HEK293 (cell line): ENCODE measurements around the gene CACNB4.

ENCODE experiments used
- CTCF ChIA-PET: fragments of 350-600 bp; formaldehyde crosslinking; extraction: SDS; loops from one replicate; lab custom pipeline; 2021; ENCODE audit warnings: antibody characterized with exemption; lab: Yijun Ruan, JAX
- POLR2A ChIA-PET: fragments of 300-600 bp; formaldehyde crosslinking; extraction: SDS; loops from one replicate; lab custom pipeline; 2020; ENCODE audit warnings: antibody characterized with exemption, inconsistent platforms; lab: Yijun Ruan, JAX
- H3K27ac ChIP-seq: fragments of 200-500 bp; sonication (Bioruptor generic); 2 replicates; pipeline ENCODE4 v1.5.1; 2014; ENCODE audit warnings: low read depth, low read length, control low read depth, inconsistent platforms; ENCODE audit errors: extremely low read depth
- H3K36me3 ChIP-seq, 2 experiments: fragments of 200-500 bp in 1 of 2; sonication (Bioruptor generic) in 1 of 2; 1 replicate in 1 of 2; 2 replicates in 1 of 2; pipeline ENCODE4 v1.5.1; 2014 to 2017; ENCODE audit warnings: inconsistent platforms in 2 of 2, low read length in 2 of 2; ENCODE audit not compliant: control insufficient read depth in 2 of 2, insufficient read depth in 1 of 2
- H3K4me1 ChIP-seq: fragments of 200-500 bp; sonication (Bioruptor generic); 2 replicates; pipeline ENCODE4 v1.5.1; 2014; ENCODE audit warnings: mild to moderate bottlenecking, low read length, inconsistent platforms; ENCODE audit not compliant: control insufficient read depth, insufficient read depth
- H3K4me3 ChIP-seq: 2 replicates; pipeline ENCODE4 v1.5.1; 2011; ENCODE audit warnings: low read depth, mild to moderate bottlenecking, control low read depth, low read length, moderate library complexity
- H3K9me3 ChIP-seq: fragments of 200-500 bp; sonication (Bioruptor generic); 2 replicates; pipeline ENCODE4 v1.5.1; 2014; ENCODE audit warnings: low read depth, low read length, inconsistent platforms; ENCODE audit not compliant: control insufficient read depth, insufficient read depth
- FEZF1 ChIP-seq: fragments of 450-650 bp; formaldehyde crosslinking; IDR thresholded peaks from 2 replicates; pipeline ENCODE4 v1.5.1; 2016; ENCODE audit warnings: missing biosample characterization, missing genetic modification characterization
- KLF9 ChIP-seq: fragments of 450-650 bp; formaldehyde crosslinking; IDR thresholded peaks from 2 replicates; pipeline ENCODE4 v1.5.1; 2016; ENCODE audit warnings: missing biosample characterization, missing genetic modification characterization, low read depth
- MYNN ChIP-seq: fragments of 450-650 bp; formaldehyde crosslinking; IDR thresholded peaks from 2 replicates; pipeline ENCODE4 v1.5.1; 2016; ENCODE audit warnings: missing biosample characterization, missing genetic modification characterization, borderline replicate concordance
- OSR2 ChIP-seq: fragments of 450-650 bp; formaldehyde crosslinking; IDR thresholded peaks from 2 replicates; pipeline ENCODE4 v1.5.1; 2016; ENCODE audit warnings: missing biosample characterization, missing genetic modification characterization
- PRDM1 ChIP-seq: fragments of 450-650 bp; formaldehyde crosslinking; IDR thresholded peaks from 2 replicates; pipeline ENCODE4; 2016; ENCODE audit warnings: missing biosample characterization, missing genetic modification characterization
- SCRT1 ChIP-seq: fragments of 450-650 bp; formaldehyde crosslinking; IDR thresholded peaks from 2 replicates; pipeline ENCODE4 v1.5.1; 2016; ENCODE audit warnings: missing biosample characterization, missing genetic modification characterization, borderline replicate concordance
- SP7 ChIP-seq: fragments of 450-650 bp; formaldehyde crosslinking; IDR thresholded peaks from 2 replicates; pipeline ENCODE4 v1.5.1; 2016; ENCODE audit warnings: missing biosample characterization, missing genetic modification characterization
- WT1 ChIP-seq: fragments of 450-650 bp; formaldehyde crosslinking; IDR thresholded peaks from 2 replicates; pipeline ENCODE4 v1.5.1; 2016; ENCODE audit warnings: missing biosample characterization, missing genetic modification characterization
- YY2 ChIP-seq: fragments of 450-650 bp; formaldehyde crosslinking; IDR thresholded peaks from 2 replicates; pipeline ENCODE4 v1.5.1; 2016; ENCODE audit warnings: missing biosample characterization, missing genetic modification characterization
- ZBTB17 ChIP-seq: fragments of 450-650 bp; formaldehyde crosslinking; IDR thresholded peaks from 2 replicates; pipeline ENCODE4 v1.5.1; 2016; ENCODE audit warnings: missing biosample characterization, missing genetic modification characterization
- ZBTB21 ChIP-seq: fragments of 450-650 bp; formaldehyde crosslinking; IDR thresholded peaks from 2 replicates; pipeline ENCODE4 v1.5.1; 2017; ENCODE audit warnings: missing biosample characterization, missing genetic modification characterization
- ZBTB8A ChIP-seq: fragments of 450-650 bp; formaldehyde crosslinking; IDR thresholded peaks from 2 replicates; pipeline ENCODE4 v1.5.1; 2016; ENCODE audit warnings: missing biosample characterization, missing genetic modification characterization
- ZNF174 ChIP-seq: fragments of 450-650 bp; formaldehyde crosslinking; IDR thresholded peaks from 2 replicates; pipeline ENCODE4 v1.5.0; 2017; ENCODE audit warnings: missing biosample characterization, mild to moderate bottlenecking, missing genetic modification characterization
- ZNF175 ChIP-seq: fragments of 450-650 bp; formaldehyde crosslinking; IDR thresholded peaks from 2 replicates; pipeline ENCODE4 v1.5.1; 2016; ENCODE audit warnings: missing biosample characterization, missing genetic modification characterization
- ZNF2 ChIP-seq: fragments of 450-650 bp; formaldehyde crosslinking; IDR thresholded peaks from 2 replicates; pipeline ENCODE4 v1.5.1; 2016; ENCODE audit warnings: missing biosample characterization, missing genetic modification characterization
- ZNF248 ChIP-seq: fragments of 450-650 bp; formaldehyde crosslinking; IDR thresholded peaks from 2 replicates; pipeline ENCODE4 v1.5.1; 2017; ENCODE audit warnings: missing biosample characterization, missing genetic modification characterization
- ZNF292 ChIP-seq: fragments of 450-650 bp; formaldehyde crosslinking; IDR thresholded peaks from 2 replicates; pipeline ENCODE4 v1.5.1; 2016; ENCODE audit warnings: low read depth, missing biosample characterization, missing genetic modification characterization, borderline replicate concordance
- ZNF302 ChIP-seq: fragments of 450-650 bp; formaldehyde crosslinking; IDR thresholded peaks from 2 replicates; pipeline ENCODE4 v1.5.1; 2016; ENCODE audit warnings: missing biosample characterization, missing genetic modification characterization, low read depth
- ZNF354C ChIP-seq: fragments of 450-650 bp; formaldehyde crosslinking; IDR thresholded peaks from 2 replicates; pipeline ENCODE4 v1.5.1; 2016; ENCODE audit warnings: missing biosample characterization, missing genetic modification characterization, low read depth, borderline replicate concordance
- ZNF37A ChIP-seq: fragments of 450-650 bp; IDR thresholded peaks from 2 replicates; pipeline ENCODE4 v1.5.1; 2018; ENCODE audit warnings: missing biosample characterization, missing genetic modification characterization
- ZNF416 ChIP-seq: fragments of 450-650 bp; formaldehyde crosslinking; IDR thresholded peaks from 2 replicates; pipeline ENCODE4 v1.5.1; 2016; ENCODE audit warnings: missing biosample characterization, missing genetic modification characterization
- ZNF701 ChIP-seq: fragments of 450-650 bp; formaldehyde crosslinking; IDR thresholded peaks from 2 replicates; pipeline ENCODE4 v1.5.1; 2016; ENCODE audit warnings: missing biosample characterization, missing genetic modification characterization
- ZNF747 ChIP-seq: fragments of 450-650 bp; formaldehyde crosslinking; IDR thresholded peaks from 2 replicates; pipeline ENCODE4 v1.5.1; 2016; ENCODE audit warnings: missing biosample characterization, missing genetic modification characterization
- ZNF768 ChIP-seq: fragments of 450-650 bp; formaldehyde crosslinking; IDR thresholded peaks from 2 replicates; pipeline ENCODE4 v1.5.1; 2018; ENCODE audit warnings: missing biosample characterization, mild to moderate bottlenecking, missing genetic modification characterization
- ZNF777 ChIP-seq: fragments of 450-650 bp; formaldehyde crosslinking; IDR thresholded peaks from 2 replicates; pipeline ENCODE4 v1.5.1; 2017; ENCODE audit warnings: missing biosample characterization, missing genetic modification characterization, borderline replicate concordance
- ZNF830 ChIP-seq: fragments of 450-650 bp; IDR thresholded peaks from 2 replicates; pipeline ENCODE4 v1.5.0; 2018; ENCODE audit warnings: missing biosample characterization, missing genetic modification characterization, low read depth, mild to moderate bottlenecking, moderate library complexity
- TF ChIP-seq, protein P1 (sequence below): fragments of 450-650 bp; formaldehyde crosslinking; IDR thresholded peaks from 2 replicates; pipeline ENCODE4 v1.5.1; 2016; ENCODE audit warnings: missing biosample characterization, missing genetic modification characterization
- TF ChIP-seq, protein P2 (sequence below): fragments of 450-650 bp; formaldehyde crosslinking; IDR thresholded peaks from 2 replicates; pipeline ENCODE4 v1.5.1; 2016; ENCODE audit warnings: missing biosample characterization, missing genetic modification characterization
- TF ChIP-seq, protein P3 (sequence below): fragments of 450-650 bp; formaldehyde crosslinking; IDR thresholded peaks from 2 replicates; pipeline ENCODE4 v1.5.1; 2016; ENCODE audit warnings: missing biosample characterization, missing genetic modification characterization

The CACNB4 gene

DNA sequence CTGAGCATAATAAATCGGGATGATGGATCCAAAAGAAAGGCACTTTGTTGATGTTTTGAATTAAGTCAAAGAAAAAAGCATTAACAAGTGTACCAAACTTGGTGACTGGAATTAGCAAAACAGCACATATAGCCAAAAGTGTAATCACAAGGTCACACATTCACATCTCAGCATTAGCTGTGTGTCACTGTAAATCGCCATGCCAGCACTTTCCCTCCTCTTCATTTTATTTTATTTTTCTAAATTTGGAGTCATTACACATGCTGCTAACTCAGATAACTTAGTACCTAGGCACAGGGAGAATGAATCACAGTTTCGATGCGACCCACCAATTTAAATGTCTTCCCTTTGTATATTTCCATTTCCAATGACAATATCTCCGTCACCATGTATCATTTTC lies 111.4 kb downstream of the CACNB4 start:
- H3K36me3 ChIP-seq = no peaks in the 10 kb centered on the region
- ChIA-PET CTCF (interaction anchor here (0.7 to 1.1 kb wide), 4 partner anchors 11 to 196 kb away, joined by 3 to 5 read pairs (median 4); no protein-coding TSS in a partner anchor), POLR2A (no interaction called here)
- no peak overlapping the region for H3K27ac ChIP-seq
- H3K9me3 ChIP-seq = no peaks in the 10 kb centered on the region
- TF ChIP-seq ZNF175 (tag by site-specific recombination) (no peak), ZNF701 (tag by site-specific recombination) (no peak), OSR2 (tag by site-specific recombination) (no peak), ZBTB8A (tag by site-specific recombination) (no peak), FEZF1 (tag by site-specific recombination) (no peak), ZNF292 (no peak), ZBTB17 (tag by site-specific recombination) (no peak), SCRT1 (tag by site-specific recombination) (no peak), ZNF354C (no peak), ZNF302 (tag by site-specific recombination) (no peak), ZNF416 (tag by site-specific recombination) (no peak), SP7 (tag by site-specific recombination) (no peak), KLF9 (no peak), ZNF830 (no peak), ZNF37A (tag by site-specific recombination) (no peak), ZNF248 (no peak), ZNF2 (tag by site-specific recombination) (no peak), PRDM1 (no peak)
- TF ChIP-seq, protein P1, sequence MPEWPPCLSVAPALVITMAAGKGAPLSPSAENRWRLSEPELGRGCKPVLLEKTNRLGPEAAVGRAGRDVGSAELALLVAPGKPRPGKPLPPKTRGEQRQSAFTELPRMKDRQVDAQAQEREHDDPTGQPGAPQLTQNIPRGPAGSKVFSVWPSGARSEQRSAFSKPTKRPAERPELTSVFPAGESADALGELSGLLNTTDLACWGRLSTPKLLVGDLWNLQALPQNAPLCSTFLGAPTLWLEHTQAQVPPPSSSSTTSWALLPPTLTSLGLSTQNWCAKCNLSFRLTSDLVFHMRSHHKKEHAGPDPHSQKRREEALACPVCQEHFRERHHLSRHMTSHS (tag by site-specific recombination) = no peak
- no peak overlapping the region for H3K4me3 ChIP-seq
- H3K4me1 ChIP-seq = no peaks in the 10 kb centered on the region

DNA sequence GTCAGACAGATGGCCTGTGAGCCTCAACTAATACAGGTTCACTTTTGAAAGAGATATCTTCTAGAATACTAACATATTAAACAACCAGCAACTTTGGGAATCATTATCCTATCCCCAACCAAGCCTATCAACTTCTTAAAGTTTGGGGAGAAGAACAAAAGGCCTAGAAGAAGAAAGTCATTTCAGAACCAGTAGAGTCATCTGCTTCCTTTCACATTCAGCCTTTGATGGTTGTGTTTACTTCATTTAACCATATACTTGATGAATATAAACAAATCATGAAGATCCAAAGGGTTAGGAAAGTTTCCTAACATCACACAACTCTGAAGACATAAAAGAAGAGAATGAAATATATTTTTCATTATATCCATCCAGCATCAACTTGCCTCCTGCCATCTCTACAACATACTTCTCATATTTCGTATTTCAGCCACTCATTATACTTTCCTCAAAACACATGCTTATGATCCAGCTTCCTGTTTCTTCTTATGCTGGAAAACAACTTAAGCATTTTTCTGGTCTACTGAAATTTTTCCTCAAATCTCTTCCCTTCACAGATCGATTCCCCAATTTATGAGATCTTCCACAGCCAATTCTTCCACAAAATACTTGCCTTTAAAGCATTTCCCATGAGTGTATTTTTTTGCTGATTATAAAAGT lies 114.3 kb downstream of the CACNB4 start:
- H3K9me3 ChIP-seq = no peaks in the 10 kb centered on the region
- H3K4me3 ChIP-seq = no peak overlapping the region
- ChIA-PET CTCF (interaction anchor here (0.6 to 3.8 kb wide), 5 partner anchors 14 to 882 kb away, joined by 3 to 24 read pairs (median 5); no protein-coding TSS in a partner anchor), POLR2A (no interaction called here)
- no peaks in the 10 kb centered on the region for H3K36me3 ChIP-seq
- no peak for TF ChIP-seq ZNF777
- TF ChIP-seq, protein P2, sequence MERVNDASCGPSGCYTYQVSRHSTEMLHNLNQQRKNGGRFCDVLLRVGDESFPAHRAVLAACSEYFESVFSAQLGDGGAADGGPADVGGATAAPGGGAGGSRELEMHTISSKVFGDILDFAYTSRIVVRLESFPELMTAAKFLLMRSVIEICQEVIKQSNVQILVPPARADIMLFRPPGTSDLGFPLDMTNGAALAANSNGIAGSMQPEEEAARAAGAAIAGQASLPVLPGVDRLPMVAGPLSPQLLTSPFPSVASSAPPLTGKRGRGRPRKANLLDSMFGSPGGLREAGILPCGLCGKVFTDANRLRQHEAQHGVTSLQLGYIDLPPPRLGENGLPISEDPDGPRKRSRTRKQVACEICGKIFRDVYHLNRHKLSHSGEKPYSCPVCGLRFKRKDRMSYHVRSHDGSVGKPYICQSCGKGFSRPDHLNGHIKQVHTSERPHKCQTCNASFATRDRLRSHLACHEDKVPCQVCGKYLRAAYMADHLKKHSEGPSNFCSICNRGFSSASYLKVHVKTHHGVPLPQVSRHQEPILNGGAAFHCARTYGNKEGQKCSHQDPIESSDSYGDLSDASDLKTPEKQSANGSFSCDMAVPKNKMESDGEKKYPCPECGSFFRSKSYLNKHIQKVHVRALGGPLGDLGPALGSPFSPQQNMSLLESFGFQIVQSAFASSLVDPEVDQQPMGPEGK = no peak
- TF ChIP-seq ZBTB21 (tag by site-specific recombination) = no peak
- no peak overlapping the region for H3K27ac ChIP-seq
- no peaks in the 10 kb centered on the region for H3K4me1 ChIP-seq

DNA sequence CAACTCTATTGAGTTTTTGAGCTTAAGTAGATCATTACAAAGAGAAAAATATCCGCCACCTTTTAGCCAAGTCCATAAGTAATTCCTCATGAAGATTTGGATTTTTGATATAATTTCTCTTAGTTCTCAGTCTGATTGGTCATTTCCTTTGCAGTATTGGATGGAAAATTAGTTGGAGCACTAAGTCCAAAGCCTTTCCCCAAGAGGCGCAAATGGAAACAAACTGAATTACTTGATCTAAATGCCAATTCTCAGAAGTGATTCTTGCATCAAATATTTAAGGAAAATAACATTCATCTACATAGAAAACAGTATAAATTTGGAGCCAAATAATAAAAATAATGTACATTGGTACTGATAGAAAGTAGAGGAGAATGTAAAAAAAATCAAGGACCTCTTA lies 115.6 kb downstream of the CACNB4 start:
- Histone ChIP-seq H3K36me3 (no peaks in the 10 kb centered on the region), H3K4me1 (no peaks in the 10 kb centered on the region), H3K27ac (no peak overlapping the region), H3K9me3 (no peaks in the 10 kb centered on the region), H3K4me3 (no peak overlapping the region)
- POLR2A ChIA-PET = no interaction called here
- CTCF ChIA-PET = interaction anchor here (0.9 to 3.8 kb wide), 3 partner anchors 15 to 41 kb away, joined by 3 to 24 read pairs (median 3); no protein-coding TSS in a partner anchor
- TF ChIP-seq MYNN (tag by site-specific recombination) (no peak), ZNF174 (no peak), ZNF416 (tag by site-specific recombination) (no peak), ZNF768 (no peak), ZNF747 (tag by site-specific recombination) (no peak), WT1 (tag by site-specific recombination) (no peak), YY2 (tag by site-specific recombination) (no peak)
- TF ChIP-seq, protein P3, sequence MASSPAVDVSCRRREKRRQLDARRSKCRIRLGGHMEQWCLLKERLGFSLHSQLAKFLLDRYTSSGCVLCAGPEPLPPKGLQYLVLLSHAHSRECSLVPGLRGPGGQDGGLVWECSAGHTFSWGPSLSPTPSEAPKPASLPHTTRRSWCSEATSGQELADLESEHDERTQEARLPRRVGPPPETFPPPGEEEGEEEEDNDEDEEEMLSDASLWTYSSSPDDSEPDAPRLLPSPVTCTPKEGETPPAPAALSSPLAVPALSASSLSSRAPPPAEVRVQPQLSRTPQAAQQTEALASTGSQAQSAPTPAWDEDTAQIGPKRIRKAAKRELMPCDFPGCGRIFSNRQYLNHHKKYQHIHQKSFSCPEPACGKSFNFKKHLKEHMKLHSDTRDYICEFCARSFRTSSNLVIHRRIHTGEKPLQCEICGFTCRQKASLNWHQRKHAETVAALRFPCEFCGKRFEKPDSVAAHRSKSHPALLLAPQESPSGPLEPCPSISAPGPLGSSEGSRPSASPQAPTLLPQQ (tag by site-specific recombination) = no peak
